H1 (cell line): ENCODE measurements around the gene UMAD1. TPM values are rescaled to one million over a fixed set of nuclear protein-coding genes. Genes with fewer than 3 reads are reported as not detected.

ENCODE experiments used
- CTCF ChIA-PET: fragments of 300-600 bp; sonication (Branson Sonifier 250); formaldehyde crosslinking; loops from one replicate; lab custom pipeline; 2021; ENCODE audit not compliant: partially characterized antibody; lab: Charles Lee
- POLR2A ChIA-PET: fragments of 300-600 bp; sonication (Branson Sonifier 250); formaldehyde crosslinking; loops from one replicate; lab custom pipeline; 2021; ENCODE audit warnings: inconsistent platforms; ENCODE audit not compliant: partially characterized antibody; lab: Charles Lee
- DNase-seq, 2 experiments: peaks; one replicate each; pipeline versions ENCODE4 v3.0.0 to v3.0.0-alpha.2; 2010 to 2022; ENCODE audit warnings: low spot score in 2 of 2, low read depth in 1 of 2, mixed read lengths in 1 of 2
- FAIRE-seq: peaks from 2 replicates; lab custom pipeline; 2011; peaks lifted over from hg19 to GRCh38; lab: Jason Lieb, UNC
- H2AFZ ChIP-seq: 2 replicates; pipeline ENCODE4 v1.8.1; 2012; ENCODE audit warnings: low read length, inconsistent platforms
- H2AK5ac ChIP-seq: 2 replicates; pipeline ENCODE4 v1.6.1; 2013; ENCODE audit warnings: low read depth, low read length
- H2BK120ac ChIP-seq: replicated peaks from 2 replicates; pipeline ENCODE3; 2013; ENCODE audit warnings: low read depth, low read length, inconsistent platforms
- H2BK12ac ChIP-seq: 2 replicates; pipeline ENCODE4 v1.6.1; 2013; ENCODE audit warnings: low read depth, low read length
- H2BK15ac ChIP-seq: 2 replicates; pipeline ENCODE4 v1.6.1; 2013; ENCODE audit warnings: low read length
- H2BK20ac ChIP-seq: 2 replicates; pipeline ENCODE4 v1.6.1; 2013; ENCODE audit warnings: low read length
- H2BK5ac ChIP-seq: 2 replicates; pipeline ENCODE4 v1.6.1; 2013; ENCODE audit warnings: low read depth, low read length
- H3K14ac ChIP-seq: 2 replicates; pipeline ENCODE4 v1.6.1; 2013; ENCODE audit warnings: inconsistent platforms; ENCODE audit not compliant: insufficient read length
- H3K18ac ChIP-seq: 2 replicates; pipeline ENCODE4 v1.6.1; 2013; ENCODE audit warnings: low read length; ENCODE audit errors: extremely low read depth
- H3K23ac ChIP-seq: 2 replicates; pipeline ENCODE4 v1.6.1; 2013; ENCODE audit warnings: inconsistent platforms; ENCODE audit not compliant: insufficient read length
- H3K23me2 ChIP-seq: 2 replicates; pipeline ENCODE4 v1.6.1; 2013; ENCODE audit warnings: low read depth, low read length
- H3K27ac ChIP-seq: 2 replicates; pipeline ENCODE4 v1.6.1; 2011; ENCODE audit warnings: low read depth, low read length, inconsistent platforms
- H3K27me3 ChIP-seq, 4 experiments: replicated peaks in 1 of 4; 1 replicate in 1 of 4; 2 replicates in 3 of 4; pipeline versions ENCODE4 v1.6.1 to v1.8.1; 2011 to 2013; ENCODE audit warnings: low read length in 3 of 4, mild to moderate bottlenecking in 3 of 4, inconsistent platforms in 2 of 4, mixed read lengths in 2 of 4, moderate library complexity in 1 of 4; ENCODE audit not compliant: control insufficient read depth in 3 of 4, insufficient read depth in 3 of 4; ENCODE audit errors: extremely low read depth in 1 of 4
- H3K36me3 ChIP-seq, 4 experiments: 2 replicates each; pipeline versions ENCODE4 v1.6.1 to v1.8.1; 2011 to 2013; ENCODE audit warnings: mild to moderate bottlenecking in 4 of 4, low read length in 3 of 4, moderate library complexity in 2 of 4, control low read depth in 1 of 4, inconsistent platforms in 1 of 4; ENCODE audit not compliant: insufficient read depth in 4 of 4, control insufficient read depth in 2 of 4
- H3K4ac ChIP-seq: replicated peaks from 2 replicates; pipeline ENCODE3; 2013; ENCODE audit warnings: low read length, low read depth, mixed read lengths, inconsistent platforms; ENCODE audit not compliant: insufficient read length
- H3K4me1 ChIP-seq, 4 experiments: replicated peaks in 1 of 4; 1 replicate in 1 of 4; 2 replicates in 3 of 4; pipeline versions ENCODE4 v1.6.1 to v1.8.1; 2011 to 2013; ENCODE audit warnings: low read length in 3 of 4, inconsistent platforms in 2 of 4, mixed read lengths in 1 of 4; ENCODE audit not compliant: insufficient read depth in 4 of 4, control insufficient read depth in 3 of 4
- H3K4me2 ChIP-seq, 2 experiments: 2 replicates each; pipeline versions ENCODE4 v1.6.1 to v1.8.1; 2011 to 2013; ENCODE audit warnings: low read depth in 2 of 2, low read length in 2 of 2, control low read depth in 1 of 2, inconsistent platforms in 1 of 2, mild to moderate bottlenecking in 1 of 2; ENCODE audit not compliant: insufficient read depth in 1 of 2
- H3K4me3 ChIP-seq, 4 experiments: fragments of 200-600, 300-600 bp in 1 of 4; sonication (generic), shearing (Covaris generic), sonication (Bioruptor Twin) in 1 of 4; 2 replicates each; pipeline versions ENCODE4 v1.5.1 to v1.8.1; 2011 to 2016; ENCODE audit warnings: low read length in 4 of 4, low read depth in 3 of 4, control low read depth in 2 of 4, inconsistent platforms in 2 of 4, mild to moderate bottlenecking in 2 of 4, mixed read lengths in 1 of 4, moderate library complexity in 1 of 4; ENCODE audit not compliant: insufficient read depth in 2 of 4; ENCODE audit errors: extremely low read depth in 1 of 4
- H3K56ac ChIP-seq: replicated peaks from 2 replicates; pipeline ENCODE3; 2013; ENCODE audit warnings: low read depth, mild to moderate bottlenecking, mixed read lengths, low read length, inconsistent platforms; ENCODE audit not compliant: insufficient read length
- H3K79me1 ChIP-seq: 2 replicates; pipeline ENCODE4 v1.6.1; 2013; ENCODE audit warnings: low read depth, low read length, control low read depth
- H3K79me2 ChIP-seq, 2 experiments: 2 replicates each; pipeline versions ENCODE4 v1.6.1 to v1.8.1; 2012 to 2013; ENCODE audit warnings: low read length in 2 of 2, mild to moderate bottlenecking in 2 of 2, inconsistent platforms in 1 of 2; ENCODE audit not compliant: insufficient read depth in 2 of 2, control insufficient read depth in 1 of 2
- H3K9ac ChIP-seq, 4 experiments: replicated peaks in 1 of 4; 1 replicate in 1 of 4; 2 replicates in 3 of 4; pipeline versions ENCODE4 v1.6.1 to v1.8.1; 2011 to 2013; ENCODE audit warnings: low read depth in 3 of 4, low read length in 3 of 4, control low read depth in 2 of 4, mild to moderate bottlenecking in 2 of 4, moderate library complexity in 2 of 4, inconsistent platforms in 1 of 4; ENCODE audit errors: extremely low read depth in 1 of 4
- H3K9me3 ChIP-seq, 2 experiments: 2 replicates each; pipeline versions ENCODE4 v1.6.1 to v1.8.1; 2012 to 2013; ENCODE audit warnings: mild to moderate bottlenecking in 2 of 2, moderate library complexity in 2 of 2, control low read depth in 1 of 2, inconsistent platforms in 1 of 2, low read depth in 1 of 2, low read length in 1 of 2, mixed read lengths in 1 of 2; ENCODE audit not compliant: insufficient read depth in 2 of 2
- H4K20me1 ChIP-seq, 2 experiments: replicated peaks in 1 of 2; 2 replicates each; pipeline versions ENCODE3 to v1.8.1; 2011 to 2013; ENCODE audit warnings: inconsistent platforms in 2 of 2, low read length in 2 of 2, mild to moderate bottlenecking in 1 of 2; ENCODE audit not compliant: insufficient read depth in 2 of 2, control insufficient read depth in 1 of 2
- H4K5ac ChIP-seq: 2 replicates; pipeline ENCODE4 v1.6.1; 2013; ENCODE audit warnings: low read length, low read depth, mixed read lengths, inconsistent platforms; ENCODE audit not compliant: insufficient read length
- H4K8ac ChIP-seq: 2 replicates; pipeline ENCODE4 v1.8.0; 2013; ENCODE audit warnings: mild to moderate bottlenecking, moderate library complexity, low read length, inconsistent platforms; ENCODE audit not compliant: insufficient read depth; ENCODE audit errors: extremely low read depth
- H4K91ac ChIP-seq: replicated peaks from 2 replicates; pipeline ENCODE3; 2013; ENCODE audit warnings: low read length, mixed read lengths, inconsistent platforms; ENCODE audit not compliant: insufficient read length
- CEBPB ChIP-seq: IDR thresholded peaks from 2 replicates; pipeline ENCODE4 v1.6.1; 2012; ENCODE audit warnings: low read depth, low read length
- HDAC2 ChIP-seq, 2 experiments: fragments of 300-600 bp in 1 of 2; sonication (generic) in 1 of 2; IDR thresholded peaks; 2 replicates each; pipeline ENCODE4 v1.6.1; 2011 to 2012; ENCODE audit warnings: low read depth in 2 of 2, low read length in 2 of 2, mild to moderate bottlenecking in 2 of 2, moderate library complexity in 2 of 2, borderline replicate concordance in 1 of 2, inconsistent platforms in 1 of 2
- KDM4A ChIP-seq: IDR thresholded peaks from one replicate; pipeline ENCODE4 v1.7.1; 2012; ENCODE audit warnings: low read depth, mild to moderate bottlenecking, moderate library complexity, low read length, inconsistent platforms; ENCODE audit not compliant: severe bottlenecking
- RAD21 ChIP-seq, 2 experiments: IDR thresholded peaks in 1 of 2; conservative IDR thresholded peaks in 1 of 2; 2 replicates each; pipeline ENCODE4 v1.6.1; 2011; ENCODE audit warnings: low read depth in 2 of 2, low read length in 2 of 2, improper control_type of control experiment in 1 of 2, inconsistent platforms in 1 of 2, mild to moderate bottlenecking in 1 of 2, moderate library complexity in 1 of 2
- RBBP5 ChIP-seq: IDR thresholded peaks from 2 replicates; pipeline ENCODE4 v1.7.1; 2012; ENCODE audit warnings: low read depth, mild to moderate bottlenecking, inconsistent platforms, low read length, moderate library complexity, borderline replicate concordance
- TAF1 ChIP-seq: IDR thresholded peaks from 2 replicates; pipeline ENCODE4 v1.6.1; 2011; ENCODE audit warnings: mild to moderate bottlenecking, low read depth, low read length
- WGBS, 2 experiments: shearing (Covaris generic) in 1 of 2; methylation state at CpG; one replicate each; pipeline versions ENCODE4 v1.1.6 to v1.1.7; 2013 to 2015; ENCODE audit warnings: low lambda C conversion rate in 2 of 2, mixed read lengths in 2 of 2, inconsistent platforms in 1 of 2, low coverage in 1 of 2, missing lambda C conversion rate in 1 of 2; ENCODE audit not compliant: insufficient replicate concordance in 2 of 2, insufficient coverage in 1 of 2, insufficient read length in 1 of 2; ENCODE audit errors: extremely low coverage in 1 of 2, missing lambda C conversion rate in 1 of 2; 5-methylcytosine and 5-hydroxymethylcytosine counted together
- polyA plus RNA-seq, 7 experiments: library from polyadenylated mRNA; depleted of rRNA in 3 of 7; stranded (reverse) in 5 of 7; unstranded in 2 of 7; fragments of >200 nt in 5 of 7; fragments of 200-250 nt in 2 of 7; gene quantifications; 1 replicate in 5 of 7; 2 replicates in 1 of 7; 4 replicates in 1 of 7; pipeline versions ENCODE4 v1.2.1 to v1.2.3, GENCODE V29; 2011 to 2013; ENCODE audit warnings: missing spikeins in 2 of 7, mixed read lengths in 2 of 7
- total RNA-seq: library from RNA; stranded (reverse); fragmentation: NEBNext Ultra II Directional; extraction: Animal tissue kit (Norgen Biotek cat#: 25700); gene quantifications from 2 replicates; pipeline ENCODE4 v1.2.1, GENCODE V29; 2021

The UMAD1 gene
- total and polyA plus RNA-seq, 2 of the 8 experiments (the other 6 are each of a cell fraction or from before 2014, with no cell fraction given), result 10.4 to 12.3 TPM

- Histone ChIP-seq H3K4me1 (no peaks in the 10 kb centered on the region), H3K4me2 (no peak overlapping the region), H3K23ac (no peak overlapping the region), H3K79me1 (no peaks in the 10 kb centered on the region), H3K27me3 (no peaks in the 10 kb centered on the region), H3K18ac (no peak overlapping the region), H3K4me3 (no peak overlapping the region), H2BK15ac (no peak overlapping the region), H3K9me3 (no peaks in the 10 kb centered on the region), H3K56ac (no peak overlapping the region), H2BK120ac (no peak overlapping the region), H3K79me2 (no peaks in the 10 kb centered on the region), H4K91ac (no peak overlapping the region), H3K9ac (no peak overlapping the region)
- WGBS, 2 experiments, result 93% methylated on average over 2 of the region's 2 CpGs; no CpG with 5 or more reads in 1 of the 2 experiments
- POLR2A ChIA-PET, result no interaction called here
- no peak for DNase-seq
- TF ChIP-seq RBBP5, result no peak
- TF ChIP-seq RAD21 (IDR thresholded peaks at IDR 0.05 in 1 of 2, conservative IDR thresholded peaks at IDR 0.05 in 1 of 2; ENCODE audit: low read depth in 2 of 2, low read length in 2 of 2), result no peak
- TF ChIP-seq HDAC2 (IDR thresholded peaks at IDR 0.05; ENCODE audit: borderline replicate concordance in 1 of 2, low read depth in 2 of 2, low read length in 2 of 2), result no peak
- no peak for TF ChIP-seq TAF1
- no peak for TF ChIP-seq KDM4A
- TF ChIP-seq CEBPB, result no peak
- TF ChIP-seq, all 59 proteins: peak for 0
- H2BK12ac ChIP-seq, result no peak overlapping the region
- no peak overlapping the region for H2BK20ac ChIP-seq
- H3K27ac ChIP-seq, result no peak overlapping the region
- H2AK5ac ChIP-seq, result no peak overlapping the region
- no peak overlapping the region for H4K5ac ChIP-seq
- no peak overlapping the region for H2AFZ ChIP-seq
- H3K36me3 ChIP-seq, result no peaks in the 10 kb centered on the region
- no peak overlapping the region for H3K14ac ChIP-seq
- H3K4ac ChIP-seq, result no peak overlapping the region
- CTCF ChIA-PET, result interaction anchor here (1.4 kb wide), 1 partner anchor 58 kb away, joined by 3 read pairs; no protein-coding TSS in a partner anchor
- no peaks in the 10 kb centered on the region for H3K23me2 ChIP-seq
- no peak overlapping the region for H4K8ac ChIP-seq
- FAIRE-seq, result no peak
- H4K20me1 ChIP-seq, result no peaks in the 10 kb centered on the region
- H2BK5ac ChIP-seq, result no peak overlapping the region
These were observed 165.1 kb downstream of the UMAD1 start for GRCh38 chr7:7805511-7806153.
